ENCODE measurements around the gene PAXX. TPM values are rescaled to one million over a fixed set of nuclear protein-coding genes. Genes with fewer than 3 reads are reported as not detected.

Gene PAXX
- total RNA-seq, 4 donors from 2014 or later = 14.2 to 39.5 (median 18.8) TPM

DNA sequence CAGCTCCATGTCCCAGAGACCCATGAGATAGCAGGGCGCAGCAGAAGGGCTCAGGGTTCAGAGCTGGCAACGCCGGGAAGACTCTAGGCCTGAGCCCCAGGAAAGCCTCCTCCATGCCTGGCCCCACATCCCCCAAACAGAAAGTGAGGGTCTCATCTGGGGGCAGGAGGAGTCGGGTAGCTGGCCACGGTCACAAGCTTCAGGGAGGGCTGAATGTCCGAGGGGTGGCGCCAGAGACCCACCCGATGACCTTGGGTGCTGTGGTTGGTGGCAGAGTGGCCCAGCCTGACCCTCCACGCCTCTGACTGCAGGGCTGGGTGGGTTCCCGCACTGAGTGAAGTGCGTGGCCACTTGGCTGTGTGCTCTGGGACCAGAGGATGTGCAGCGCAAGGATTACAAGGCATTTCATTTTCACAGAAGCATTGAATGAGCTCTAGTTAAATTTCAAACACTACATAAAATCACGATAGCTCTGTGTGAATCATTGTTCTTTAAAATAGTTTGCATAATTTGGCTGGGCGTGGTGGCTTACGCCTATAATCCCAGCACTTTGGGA lies 44.2 kb upstream of the PAXX start:
- intact Hi-C loops (cut with DNase I; ENCODE audit: low total_unique reads) = no loop called here
- Histone ChIP-seq H3K36me3 (no peaks in the 10 kb centered on the region), H3K27ac (no peak overlapping the region), H3K4me3 (no peak overlapping the region), H3K9me3 (no peaks in the 10 kb centered on the region), H3K27me3 (no peaks in the 10 kb centered on the region), H3K4me1 (peaks cover 0 to 7% of the 10 kb centered on the region in 2 donors)
- TF ChIP-seq CTCF (IDR thresholded peaks at IDR 0.05) = peak; percentile 20 to 55 (median 32)
- no peak for TF ChIP-seq POLR2A (IDR thresholded peaks at IDR 0.05)
- no peak for DNase-seq

GRCh38 chr9:136949239-136949816 lies 42.9 kb upstream of the PAXX start:
- Histone ChIP-seq H3K36me3 (no peaks in the 10 kb centered on the region), H3K27ac (peak overlapping the region in 1 of 2 donors; percentile 67), H3K4me3 (peak overlapping the region; percentile 39 to 45), H3K4me1 (no peaks in the 10 kb centered on the region), H3K27me3 (no peaks in the 10 kb centered on the region), H3K9me3 (no peaks in the 10 kb centered on the region)
- DNase-seq = no peak
- TF ChIP-seq POLR2A (IDR thresholded peaks at IDR 0.05) (no peak), CTCF (IDR thresholded peaks at IDR 0.05) (no peak)
- intact Hi-C loops (cut with DNase I; ENCODE audit: low total_unique reads) = no loop called here

DNA sequence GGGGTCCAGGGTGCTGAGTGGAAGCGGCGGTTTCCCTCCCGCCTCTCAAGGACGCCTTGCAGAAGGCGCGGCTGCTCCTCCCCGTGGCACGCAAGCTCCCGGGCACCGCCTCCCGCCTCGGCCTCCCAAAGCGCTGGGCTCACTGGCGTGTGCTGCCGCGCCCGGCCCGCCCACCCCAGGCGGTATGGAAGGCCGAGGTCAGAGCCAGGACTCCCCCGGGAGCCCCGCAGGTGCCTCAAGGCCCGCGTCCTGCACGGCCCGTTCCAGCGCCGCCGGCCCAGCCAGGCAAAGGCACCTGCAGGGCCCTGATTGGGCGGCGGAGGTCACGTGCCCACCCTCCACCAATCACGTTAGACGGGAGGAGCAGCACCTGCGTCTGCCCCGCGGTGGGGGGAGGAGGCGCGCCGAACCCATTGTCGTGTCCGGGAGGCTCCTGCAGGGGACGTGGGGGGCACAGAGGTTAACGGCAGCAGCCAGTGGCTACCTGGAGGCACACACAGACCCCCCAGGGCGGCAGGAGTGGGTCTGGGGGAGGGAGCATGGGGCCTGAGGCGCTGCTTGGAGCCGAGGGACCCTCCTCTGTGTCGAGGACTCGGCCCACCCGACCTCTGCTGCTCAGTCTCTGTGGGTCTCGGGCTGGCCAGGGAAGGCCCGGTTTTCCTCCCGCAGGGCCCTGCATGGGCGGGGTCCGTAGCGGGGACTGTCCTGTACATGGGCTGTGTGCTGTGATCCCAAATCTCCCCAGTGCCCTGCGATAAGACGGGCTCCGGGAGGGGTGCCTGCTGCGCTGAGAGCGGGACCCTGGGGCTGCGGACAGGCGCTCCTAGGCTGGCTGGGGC lies 42.2 kb upstream of the PAXX start:
- peak overlapping the region; percentile 48 to 67 for H3K27ac ChIP-seq
- peak overlapping the region; percentile 39 to 45 for H3K4me3 ChIP-seq
- intact Hi-C loops (cut with DNase I; ENCODE audit: low total_unique reads) = no loop called here
- H3K27me3 ChIP-seq = no peaks in the 10 kb centered on the region
- peak; percentile 89 to 92 for DNase-seq
- no peaks in the 10 kb centered on the region for H3K4me1 ChIP-seq
- no peaks in the 10 kb centered on the region for H3K36me3 ChIP-seq
- TF ChIP-seq POLR2A (IDR thresholded peaks at IDR 0.05) (peak; percentile 46 to 66), CTCF (IDR thresholded peaks at IDR 0.05) (peak in 2 of 4 experiments; percentile 29 to 31)
- no peaks in the 10 kb centered on the region for H3K9me3 ChIP-seq

DNA sequence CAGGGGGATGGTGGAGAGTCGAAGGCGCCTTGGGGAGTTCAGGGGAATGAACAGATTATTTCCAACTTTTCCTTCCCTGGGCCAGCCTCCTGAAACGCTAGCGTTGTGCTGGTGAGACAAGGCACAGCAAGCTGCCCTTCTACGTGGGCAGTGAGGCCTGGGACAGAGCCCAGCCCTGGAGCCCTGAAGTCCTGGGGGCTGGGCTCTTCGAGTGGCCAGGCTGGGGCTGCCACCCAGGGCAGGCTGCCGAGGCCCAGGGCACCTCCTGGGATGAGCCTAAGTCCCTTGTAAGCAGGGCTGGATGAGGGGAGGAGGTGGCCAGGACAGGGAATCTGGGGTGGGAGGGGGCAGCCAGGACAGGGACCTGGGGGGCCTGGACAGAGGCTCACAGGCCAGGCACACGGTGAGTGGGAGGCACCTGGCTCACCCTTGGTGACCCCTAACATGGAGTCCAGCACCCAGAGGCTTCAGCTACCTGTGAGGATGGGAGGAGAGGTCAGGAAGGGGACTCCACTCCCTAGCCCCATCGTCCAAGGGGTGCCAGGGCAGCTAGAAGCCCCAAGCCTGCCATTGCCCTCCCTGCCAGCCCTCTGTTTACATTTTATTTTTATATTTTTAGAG lies 41.5 kb upstream of the PAXX start:
- TF ChIP-seq CTCF (IDR thresholded peaks at IDR 0.05) = no peak
- no peak for TF ChIP-seq POLR2A (IDR thresholded peaks at IDR 0.05)
- no peak for DNase-seq
- intact Hi-C loops (cut with DNase I; ENCODE audit: low total_unique reads) = no loop called here
- H3K9me3 ChIP-seq = no peaks in the 10 kb centered on the region
- no peaks in the 10 kb centered on the region for H3K36me3 ChIP-seq
- peak overlapping the region in 1 of 2 donors; percentile 45 for H3K4me3 ChIP-seq
- H3K4me1 ChIP-seq = no peaks in the 10 kb centered on the region
- H3K27ac ChIP-seq = peak overlapping the region; percentile 48 to 67
- H3K27me3 ChIP-seq = no peaks in the 10 kb centered on the region

All from uterus (tissue), 4 donors.